NCI-H1048 (cell line): ENCODE measurements around the gene PCDHB8.
"Not testable (repeated sequence)": the region's sequence is repeated elsewhere in the genome, so short reads cannot be mapped to it uniquely, and the experiment has no call there.

Source experiments
- DNase-seq: peaks from one replicate; lab custom pipeline; 2025; lab: John Stamatoyannopoulos, UW

The PCDHB8 gene

GRCh38 chr5:141184117-141184855 lies 6.7 kb downstream of the PCDHB8 start:
- not testable (repeated sequence) for DNase-seq

- no peak for DNase-seq
Observed at GRCh38 chr5:141186897-141187512, 9.4 kb downstream of the PCDHB8 start, which contains the start of gene PCDHB9. TSS of gene PCDHB9 (plus strand) at chr5:141187161. CDS start at chr5:141187319, 158 bp downstream.

GRCh38 chr5:141188682-141189081 lies 11.1 kb downstream of the PCDHB8 start:
- DNase-seq: not testable (repeated sequence)

- not testable (repeated sequence) for DNase-seq
Observed at GRCh38 chr5:141189131-141189530, 11.5 kb downstream of the PCDHB8 start.

GRCh38 chr5:141192110-141192725 lies 14.6 kb downstream of the PCDHB8 start, which contains the start of gene PCDHB10:
TSS of gene PCDHB10 (plus strand) at chr5:141192353. CDS start at chr5:141192553, 200 bp downstream.
- no peak for DNase-seq

- not testable (repeated sequence) for DNase-seq
Observed at GRCh38 chr5:141194332-141194731, 16.7 kb downstream of the PCDHB8 start.

- no peak for DNase-seq
Observed at GRCh38 chr5:141196363-141196762, 18.8 kb downstream of the PCDHB8 start.

- no peak for DNase-seq
Observed at GRCh38 chr5:141199359-141200235, 22.0 kb downstream of the PCDHB8 start, which contains the start of gene PCDHB11. TSS of gene PCDHB11 (plus strand) at chr5:141199627. CDS start at chr5:141199775, 148 bp downstream.

GRCh38 chr5:141201126-141201525 lies 23.5 kb downstream of the PCDHB8 start:
- not testable (repeated sequence) for DNase-seq

GRCh38 chr5:141201646-141202045 lies 24.1 kb downstream of the PCDHB8 start:
- not testable (repeated sequence) for DNase-seq

GRCh38 chr5:141208478-141208877 lies 30.9 kb downstream of the PCDHB8 start, which contains the start of gene PCDHB12:
TSS of gene PCDHB12 (plus strand) at chr5:141208719. CDS start at chr5:141208908, 189 bp downstream.
- DNase-seq: no peak

- DNase-seq: not testable (repeated sequence)
Observed at GRCh38 chr5:141210281-141210680, 32.7 kb downstream of the PCDHB8 start.

- DNase-seq: not testable (repeated sequence)
Observed at GRCh38 chr5:141210849-141211248, 33.3 kb downstream of the PCDHB8 start.

- not testable (repeated sequence) for DNase-seq
Observed at GRCh38 chr5:141213656-141214339, 36.2 kb downstream of the PCDHB8 start, which contains the start of gene PCDHB13. TSS of gene PCDHB13 (plus strand) at chr5:141213919. CDS start at chr5:141214124, 205 bp downstream.

- DNase-seq: not testable (repeated sequence)
Observed at GRCh38 chr5:141214583-141214982, 37.0 kb downstream of the PCDHB8 start.

- DNase-seq: not testable (repeated sequence)
Observed at GRCh38 chr5:141215504-141215903, 37.9 kb downstream of the PCDHB8 start.

GRCh38 chr5:141216035-141216434 lies 38.4 kb downstream of the PCDHB8 start:
- not testable (repeated sequence) for DNase-seq

GRCh38 chr5:141223112-141223783 lies 45.7 kb downstream of the PCDHB8 start, which contains the start of gene PCDHB14:
TSS of gene PCDHB14 (plus strand) at chr5:141223343. CDS start at chr5:141223506, 163 bp downstream.
- no peak for DNase-seq

GRCh38 chr5:141224844-141225243 lies 47.3 kb downstream of the PCDHB8 start:
- DNase-seq: not testable (repeated sequence)

GRCh38 chr5:141225421-141225820 lies 47.8 kb downstream of the PCDHB8 start:
- not testable (repeated sequence) for DNase-seq
